Activated T-cell treated with anti-CD3 and anti-CD28 coated beads, Interleukin-2, amount 50 U/mL, for 24 hours (primary cell): Measurements from ENCODE around the gene TTC22.

ENCODE experiments used
- DNase-seq: peaks from one replicate; pipeline ENCODE4 v3.0.0-alpha.2; 2020
- H3K27ac Mint-ChIP-seq: 2 replicates; pipeline ENCODE4 v1.8.0; 2020; ENCODE audit warnings: mild to moderate bottlenecking, mixed read lengths
- H3K27me3 Mint-ChIP-seq: 2 replicates; pipeline ENCODE4 v1.8.0; 2020; ENCODE audit warnings: mixed read lengths
- H3K36me3 Mint-ChIP-seq: 2 replicates; pipeline ENCODE4 v1.8.0; 2020; ENCODE audit warnings: low read depth, mixed read lengths
- H3K4me1 Mint-ChIP-seq: 2 replicates; pipeline ENCODE4 v1.8.0; 2020; ENCODE audit warnings: low read depth, mixed read lengths
- H3K4me3 Mint-ChIP-seq: 2 replicates; pipeline ENCODE4 v1.8.0; 2020; ENCODE audit warnings: mild to moderate bottlenecking, moderate library complexity, mixed read lengths
- H3K9me3 Mint-ChIP-seq: 2 replicates; pipeline ENCODE4 v1.8.0; 2020; ENCODE audit warnings: mixed read lengths

Gene TTC22

DNA sequence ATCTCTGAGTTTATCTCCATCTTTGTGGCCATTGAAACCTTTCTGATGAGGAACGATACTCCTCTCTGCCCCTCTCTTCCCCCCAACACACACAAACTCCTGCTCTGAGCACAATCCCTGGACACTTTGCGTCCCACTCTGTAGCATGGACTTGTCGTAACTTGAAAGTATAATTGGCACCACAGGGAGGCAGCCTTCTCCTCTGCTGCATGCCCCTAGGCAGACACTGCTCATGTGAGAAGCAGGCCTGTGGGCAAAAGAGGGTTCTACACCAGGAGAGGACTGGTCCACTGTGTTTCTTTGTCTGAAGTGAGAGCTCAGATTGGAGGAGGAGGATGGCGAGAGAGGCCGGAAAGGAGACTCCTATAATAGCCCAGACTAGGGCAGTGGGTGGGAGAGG lies 33.0 kb downstream of the TTC22 start:
- Mint-ChIP-seq H3K36me3 (peaks cover 5% of the 10 kb centered on the region), H3K27me3 (no peaks in the 10 kb centered on the region), H3K27ac (no peak overlapping the region), H3K9me3 (no peaks in the 10 kb centered on the region), H3K4me1 (peaks cover 11% of the 10 kb centered on the region), H3K4me3 (no peak overlapping the region)
- DNase-seq: no peak

DNA sequence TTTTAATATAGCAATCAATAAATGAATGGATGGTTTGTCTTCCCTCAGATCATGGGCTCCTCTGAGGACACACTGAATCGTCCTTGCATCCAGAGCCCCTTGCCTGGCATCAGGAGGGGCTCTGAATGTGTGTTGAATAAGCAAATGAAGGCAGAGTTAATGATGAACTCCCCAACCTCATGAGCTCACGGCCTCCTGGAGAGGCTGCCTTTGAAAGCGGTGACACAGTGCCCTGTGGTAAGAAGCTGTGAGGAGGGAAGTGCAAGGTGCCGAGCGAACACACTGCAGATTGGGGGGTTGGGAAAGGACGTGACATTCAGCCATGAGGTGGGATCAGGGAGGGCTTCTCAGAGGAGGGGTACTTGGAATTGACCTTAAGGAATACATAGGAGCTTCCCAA lies 33.6 kb downstream of the TTC22 start:
- no peak for DNase-seq
- H3K9me3 Mint-ChIP-seq: no peaks in the 10 kb centered on the region
- no peak overlapping the region for H3K27ac Mint-ChIP-seq
- H3K4me3 Mint-ChIP-seq: no peak overlapping the region
- H3K27me3 Mint-ChIP-seq: no peaks in the 10 kb centered on the region
- H3K36me3 Mint-ChIP-seq: peaks cover 5% of the 10 kb centered on the region
- H3K4me1 Mint-ChIP-seq: peaks cover 17% of the 10 kb centered on the region

DNA sequence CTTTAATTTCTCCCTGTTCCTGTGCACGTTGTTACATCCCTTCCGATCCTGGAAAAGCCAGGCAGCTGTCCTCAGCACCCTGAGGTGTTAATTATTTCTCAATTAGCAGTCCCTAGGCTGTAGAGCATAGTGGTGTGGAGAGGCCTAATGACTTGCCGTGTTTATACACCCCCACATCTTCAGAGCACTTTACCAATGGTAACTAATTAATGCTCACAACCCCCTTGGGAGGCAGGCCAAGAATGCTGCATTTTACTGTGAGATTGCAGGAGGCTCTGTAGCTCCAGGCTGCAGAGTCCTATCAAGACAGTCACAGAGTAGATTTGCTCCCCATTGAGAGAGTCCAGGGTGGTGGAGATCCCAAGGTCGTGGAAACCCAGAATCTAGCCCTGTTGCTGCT lies 34.4 kb downstream of the TTC22 start:
- Mint-ChIP-seq H3K4me3 (no peak overlapping the region), H3K27me3 (no peaks in the 10 kb centered on the region), H3K9me3 (no peaks in the 10 kb centered on the region), H3K4me1 (peaks cover 17% of the 10 kb centered on the region), H3K36me3 (peaks cover 5% of the 10 kb centered on the region), H3K27ac (no peak overlapping the region)
- DNase-seq: no peak

- Mint-ChIP-seq H3K27me3 (no peaks in the 10 kb centered on the region), H3K9me3 (no peaks in the 10 kb centered on the region), H3K4me3 (peak overlapping the region; percentile 90), H3K27ac (peak overlapping the region; percentile 95), H3K4me1 (peaks cover 17% of the 10 kb centered on the region), H3K36me3 (peaks cover 5% of the 10 kb centered on the region)
- no peak for DNase-seq
These were observed 36.1 kb downstream of the TTC22 start for GRCh38 chr1:54764922-54765561.

DNA sequence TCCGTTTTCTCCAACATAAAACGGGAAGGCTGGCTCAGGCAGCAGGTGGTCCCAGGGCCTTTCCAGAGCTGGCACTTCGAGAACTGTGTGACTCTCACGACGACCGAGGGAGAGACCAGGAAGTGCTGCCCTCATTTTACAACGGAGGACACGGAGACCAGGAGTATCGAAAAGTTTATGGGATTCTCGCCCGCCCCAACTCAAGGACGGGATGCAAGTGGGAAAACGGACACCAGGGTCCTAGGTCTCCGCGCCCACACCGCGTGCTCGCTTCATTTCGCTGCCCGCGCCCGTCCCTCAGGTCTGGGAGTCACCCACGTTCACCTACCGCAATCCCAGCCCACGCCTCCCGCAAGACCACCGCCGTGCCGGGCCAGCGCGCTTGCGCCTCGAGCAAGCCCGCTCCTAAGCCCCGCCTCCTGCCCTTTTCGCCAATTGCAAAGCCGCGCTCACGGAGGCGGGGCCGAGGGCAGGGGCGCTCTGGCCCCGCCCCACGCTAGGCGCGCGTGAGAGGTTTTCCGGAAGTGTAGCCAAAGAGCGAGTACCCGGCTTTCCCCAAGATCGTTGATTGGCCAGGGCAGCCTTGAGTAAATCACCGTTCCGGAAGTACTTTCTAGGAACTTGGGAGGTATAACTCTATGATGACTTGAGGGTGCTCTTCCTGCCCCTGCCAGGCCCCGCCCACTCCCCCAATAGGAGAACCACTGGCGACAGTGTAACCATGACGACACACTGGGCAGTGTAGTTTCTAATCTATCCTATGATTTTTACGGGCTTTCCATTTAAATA lies 36.8 kb downstream of the TTC22 start, which contains the start of gene PARS2:
Gene PARS2, minus strand, starts transcription at position 391 of the 789 bp plus-strand sequence. CDS start 5,362 bp downstream, outside the sequence.
- Mint-ChIP-seq H3K27me3 (no peaks in the 10 kb centered on the region), H3K9me3 (no peaks in the 10 kb centered on the region), H3K4me3 (peak within 1 kb of the TSS; percentile 90), H3K4me1 (peaks cover 17% of the 10 kb centered on the region), H3K36me3 (peaks cover 7% of the 10 kb centered on the region), H3K27ac (peak within 1 kb of the TSS; percentile 95)
- DNase-seq: peak; percentile 95

- peaks cover 12% of the 10 kb centered on the region for H3K36me3 Mint-ChIP-seq
- peaks cover 17% of the 10 kb centered on the region for H3K4me1 Mint-ChIP-seq
- H3K9me3 Mint-ChIP-seq: no peaks in the 10 kb centered on the region
- H3K4me3 Mint-ChIP-seq: peak overlapping the region; percentile 90
- DNase-seq: no peak
- no peaks in the 10 kb centered on the region for H3K27me3 Mint-ChIP-seq
- H3K27ac Mint-ChIP-seq: peak overlapping the region; percentile 95
These were observed 37.3 kb downstream of the TTC22 start for GRCh38 chr1:54763816-54764132.

GRCh38 chr1:54758678-54759348 lies 42.3 kb downstream of the TTC22 start:
- no peak overlapping the region for H3K4me3 Mint-ChIP-seq
- no peaks in the 10 kb centered on the region for H3K27me3 Mint-ChIP-seq
- H3K9me3 Mint-ChIP-seq: no peaks in the 10 kb centered on the region
- H3K27ac Mint-ChIP-seq: no peak overlapping the region
- peaks cover 36% of the 10 kb centered on the region for H3K36me3 Mint-ChIP-seq
- no peak for DNase-seq
- peaks cover 9% of the 10 kb centered on the region for H3K4me1 Mint-ChIP-seq

DNA sequence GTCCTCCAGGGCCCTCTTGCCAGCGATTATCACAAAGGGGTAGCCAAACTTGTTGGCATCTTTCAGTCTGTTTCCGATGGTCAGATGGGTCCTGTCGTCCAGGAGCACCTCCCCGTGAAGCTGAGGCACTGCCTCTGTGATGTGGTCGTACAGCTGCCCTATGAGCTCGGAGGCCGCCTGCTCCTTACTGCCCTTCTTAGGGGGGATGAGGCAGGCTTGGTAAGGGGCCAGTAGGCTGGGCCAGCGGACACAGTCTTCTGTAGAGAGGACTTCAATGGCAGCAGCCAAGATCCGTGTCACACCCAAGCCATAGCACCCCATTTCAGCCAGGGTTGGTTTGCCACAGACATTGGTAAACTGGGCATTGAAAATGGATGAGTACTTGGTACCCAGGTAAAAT lies 43.3 kb downstream of the TTC22 start:
- Mint-ChIP-seq H3K36me3 (peaks cover 36% of the 10 kb centered on the region), H3K9me3 (no peaks in the 10 kb centered on the region)

GRCh38 chr1:54754486-54755285 lies 46.4 kb downstream of the TTC22 start:
- H3K4me3 Mint-ChIP-seq: no peak overlapping the region
- no peaks in the 10 kb centered on the region for H3K4me1 Mint-ChIP-seq
- DNase-seq: no peak
- H3K9me3 Mint-ChIP-seq: no peaks in the 10 kb centered on the region
- no peak overlapping the region for H3K27ac Mint-ChIP-seq
- peaks cover 36% of the 10 kb centered on the region for H3K36me3 Mint-ChIP-seq
- no peaks in the 10 kb centered on the region for H3K27me3 Mint-ChIP-seq

More for the DNA sequence above, 43.3 kb downstream of the TTC22 start:
- H3K27me3 Mint-ChIP-seq: no peaks in the 10 kb centered on the region
- H3K27ac Mint-ChIP-seq: no peak overlapping the region
- H3K4me3 Mint-ChIP-seq: no peak overlapping the region
- H3K4me1 Mint-ChIP-seq: peaks cover 3% of the 10 kb centered on the region
- DNase-seq: no peak

DNA sequence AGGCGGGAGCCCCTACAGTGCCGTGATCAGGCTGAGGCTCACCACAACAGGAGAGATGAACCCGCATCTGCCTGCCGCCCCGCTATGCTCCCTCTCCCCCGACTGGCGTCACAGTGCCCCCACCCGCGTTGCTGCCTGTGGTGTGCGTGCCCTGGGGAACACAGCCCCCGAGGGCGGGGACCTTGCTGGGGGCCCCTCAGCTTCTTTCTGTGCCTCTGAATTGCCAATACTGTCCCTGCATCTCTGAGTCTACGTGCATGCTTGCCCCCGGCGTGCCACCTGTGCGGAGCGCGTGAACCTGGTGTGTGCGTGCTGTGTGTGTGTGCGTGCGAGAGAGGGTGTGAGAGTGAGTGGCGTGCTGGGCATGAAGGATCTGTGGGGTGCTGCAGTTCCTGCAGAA lies 47.1 kb downstream of the TTC22 start:
- DNase-seq: no peak
- H3K27me3 Mint-ChIP-seq: no peaks in the 10 kb centered on the region
- peaks cover 32% of the 10 kb centered on the region for H3K36me3 Mint-ChIP-seq
- H3K27ac Mint-ChIP-seq: no peak overlapping the region
- H3K9me3 Mint-ChIP-seq: no peaks in the 10 kb centered on the region
- no peak overlapping the region for H3K4me3 Mint-ChIP-seq
- no peaks in the 10 kb centered on the region for H3K4me1 Mint-ChIP-seq

DNA sequence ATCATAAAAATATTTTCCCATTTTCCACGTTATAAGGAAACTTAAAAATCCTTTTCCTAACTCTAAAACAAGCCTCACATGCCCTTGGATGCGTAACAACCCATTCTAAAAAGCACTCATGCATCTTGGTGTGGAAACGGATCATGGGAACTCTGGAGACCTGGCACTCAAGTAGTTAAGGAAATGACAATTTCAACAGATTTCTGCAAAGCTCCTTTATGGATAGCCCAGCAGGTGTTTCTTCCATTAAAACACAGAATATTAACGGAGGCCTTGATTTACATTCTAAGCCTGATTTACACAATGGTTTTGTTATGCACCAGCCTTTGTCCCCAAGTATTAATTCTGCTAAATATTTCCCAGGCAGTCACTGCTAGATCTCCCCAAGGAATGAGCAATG lies 49.7 kb downstream of the TTC22 start:
- peaks cover 7% of the 10 kb centered on the region for H3K36me3 Mint-ChIP-seq
- no peaks in the 10 kb centered on the region for H3K4me1 Mint-ChIP-seq
- H3K9me3 Mint-ChIP-seq: no peaks in the 10 kb centered on the region
- H3K27me3 Mint-ChIP-seq: no peaks in the 10 kb centered on the region
- no peak overlapping the region for H3K4me3 Mint-ChIP-seq
- DNase-seq: no peak
- H3K27ac Mint-ChIP-seq: no peak overlapping the region

- H3K36me3 Mint-ChIP-seq: peaks cover 2% of the 10 kb centered on the region
- H3K9me3 Mint-ChIP-seq: no peaks in the 10 kb centered on the region
- H3K27ac Mint-ChIP-seq: no peak overlapping the region
- no peaks in the 10 kb centered on the region for H3K4me1 Mint-ChIP-seq
- H3K4me3 Mint-ChIP-seq: no peak overlapping the region
- no peaks in the 10 kb centered on the region for H3K27me3 Mint-ChIP-seq
- no peak for DNase-seq
These were observed 50.5 kb downstream of the TTC22 start for GRCh38 chr1:54750596-54750995.

GRCh38 chr1:54748094-54748835 lies 52.9 kb downstream of the TTC22 start:
- H3K4me3 Mint-ChIP-seq: no peak overlapping the region
- no peak for DNase-seq
- no peaks in the 10 kb centered on the region for H3K27me3 Mint-ChIP-seq
- no peaks in the 10 kb centered on the region for H3K4me1 Mint-ChIP-seq
- no peaks in the 10 kb centered on the region for H3K9me3 Mint-ChIP-seq
- peaks cover 16% of the 10 kb centered on the region for H3K36me3 Mint-ChIP-seq
- no peak overlapping the region for H3K27ac Mint-ChIP-seq

GRCh38 chr1:54745864-54746263 lies 55.3 kb downstream of the TTC22 start:
- H3K4me1 Mint-ChIP-seq: no peaks in the 10 kb centered on the region
- H3K9me3 Mint-ChIP-seq: no peaks in the 10 kb centered on the region
- H3K27me3 Mint-ChIP-seq: no peaks in the 10 kb centered on the region
- DNase-seq: no peak
- no peak overlapping the region for H3K27ac Mint-ChIP-seq
- H3K4me3 Mint-ChIP-seq: no peak overlapping the region
- H3K36me3 Mint-ChIP-seq: peaks cover 40% of the 10 kb centered on the region
